ENCODE results near the gene MORC1.

Gene MORC1

DNA sequence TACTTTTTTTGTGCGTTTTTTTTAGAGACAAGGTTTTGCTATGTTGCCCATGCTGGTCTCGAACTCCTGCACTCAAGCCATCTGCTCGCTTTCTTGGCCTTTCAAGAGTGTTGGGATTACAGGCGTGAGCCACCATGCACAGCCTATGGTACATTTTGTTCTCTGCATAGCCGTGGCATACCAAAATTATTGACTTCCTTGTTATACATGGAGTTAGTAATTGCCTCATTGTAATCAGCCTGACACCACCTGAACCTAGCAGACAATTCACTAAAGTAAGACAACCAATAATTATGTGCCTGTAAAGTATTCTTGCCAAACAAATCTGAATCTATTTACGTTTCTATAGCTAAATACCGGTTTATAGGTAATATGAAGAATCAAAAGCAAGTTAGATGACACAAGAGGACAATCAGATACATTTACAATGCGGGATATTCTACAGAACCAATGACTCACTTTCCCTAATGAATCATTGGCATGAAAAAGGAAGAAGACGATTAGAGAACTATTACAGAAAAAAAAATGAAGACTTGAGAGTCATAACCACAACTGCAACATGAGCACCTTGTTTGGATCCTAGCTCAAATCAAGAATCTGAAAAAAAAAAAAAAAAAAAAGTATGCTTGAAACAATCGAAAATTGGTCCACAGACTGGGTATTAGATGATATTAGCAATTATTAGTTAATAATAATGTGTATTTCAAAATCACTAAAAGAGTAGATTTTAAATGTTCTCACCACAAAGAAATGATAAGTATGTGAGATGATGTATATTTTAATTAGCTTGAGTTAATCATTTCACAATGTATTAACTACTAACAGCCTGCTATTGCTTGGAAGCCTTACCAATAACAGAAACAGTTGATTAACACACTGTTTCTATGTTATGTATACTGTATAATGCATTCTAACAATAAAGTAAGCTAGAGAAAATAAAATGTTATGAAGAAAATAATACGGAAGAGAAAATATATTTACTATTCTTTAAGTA, 171.3 kb downstream of the MORC1 start:
- DNase-seq (ENCODE audit: low read depth, low spot score): no peak

DNA sequence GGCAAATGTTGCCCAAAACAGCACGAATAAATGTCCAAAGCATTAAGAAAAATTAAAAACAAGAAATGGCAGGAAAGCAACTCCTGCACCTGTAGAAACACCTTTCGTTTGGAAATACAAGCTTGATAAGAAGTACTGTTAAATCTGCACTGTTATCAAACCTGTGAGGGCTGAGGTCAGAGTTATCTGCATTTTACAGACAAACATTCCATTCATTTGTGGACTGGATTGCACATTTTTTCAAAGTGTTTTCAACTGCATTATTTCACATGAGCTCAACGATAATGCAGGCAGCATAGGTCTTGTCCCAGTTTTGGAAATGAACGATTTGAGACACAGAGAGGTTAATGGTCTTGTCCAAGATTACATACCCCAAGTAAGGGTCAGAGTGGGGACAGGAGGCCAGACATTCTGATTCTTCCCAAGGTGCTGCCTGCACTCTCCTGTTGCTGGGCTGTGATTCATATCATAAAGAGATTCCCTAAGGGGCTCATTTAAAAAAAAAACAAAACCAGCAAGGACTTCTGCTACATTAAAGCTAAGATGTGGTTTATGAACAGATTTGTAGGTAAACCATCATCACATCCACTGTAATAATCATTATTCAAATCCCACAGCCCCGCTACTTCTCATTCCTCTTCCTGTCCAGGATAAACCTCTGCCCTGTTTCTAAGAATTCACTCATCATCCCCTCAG, 177.2 kb downstream of the MORC1 start:
- DNase-seq (ENCODE audit: low read depth, low spot score): no peak

DNA sequence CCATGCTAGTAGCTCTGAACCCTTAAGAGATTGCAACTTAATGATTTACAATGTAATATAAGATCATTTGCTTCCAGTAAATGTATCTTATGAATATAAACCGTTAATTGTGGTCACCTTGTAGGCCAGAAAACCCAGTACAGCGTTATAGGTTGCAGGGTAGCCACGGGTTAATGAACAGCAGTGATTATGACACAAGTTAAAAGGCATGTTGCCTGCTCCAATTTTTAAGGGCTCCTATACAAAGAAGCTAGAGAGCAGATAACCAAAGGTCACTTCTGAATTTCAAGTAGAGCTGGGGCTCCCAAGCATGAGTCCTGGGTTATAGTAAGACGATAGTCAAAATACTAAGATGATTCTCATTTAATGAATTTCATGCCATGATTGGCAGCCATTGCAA, 177.8 kb downstream of the MORC1 start:
- DNase-seq (ENCODE audit: low read depth, low spot score): no peak

DNA sequence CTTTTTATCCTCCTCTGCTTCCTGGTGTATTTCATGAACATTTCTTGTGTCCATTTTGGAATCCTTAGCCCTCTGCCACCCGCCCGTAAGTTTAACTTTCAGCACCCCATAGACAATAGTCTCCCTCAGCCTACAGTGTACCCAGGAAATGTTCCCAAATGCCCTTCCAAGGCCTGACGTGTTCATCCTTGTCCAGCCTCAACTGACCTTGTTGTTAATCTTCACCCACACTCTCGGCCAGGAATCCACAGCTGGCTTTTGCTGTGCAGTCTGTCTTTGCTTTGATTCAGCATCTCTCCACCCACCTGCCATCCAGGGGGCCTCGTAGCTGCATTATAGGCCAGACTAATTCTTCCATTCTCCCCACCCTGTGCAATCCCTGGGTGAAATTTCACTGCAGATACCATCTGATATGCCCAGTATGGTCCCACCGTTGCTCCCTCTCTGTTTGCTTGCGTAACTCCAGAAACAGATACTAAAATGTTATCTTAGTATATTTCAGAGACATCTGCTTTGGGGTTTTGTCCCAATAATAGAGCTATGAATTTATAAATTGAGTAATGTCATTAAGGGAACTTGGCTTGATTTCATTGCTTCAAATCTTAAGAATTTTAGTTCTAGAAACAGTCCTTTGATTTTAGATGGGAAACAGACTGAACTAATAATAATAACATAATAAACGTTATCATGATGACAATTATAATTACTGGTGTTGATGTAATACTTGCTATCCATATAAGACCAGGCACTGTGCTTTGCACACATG, 180.8 kb downstream of the MORC1 start:
- no peak for DNase-seq (ENCODE audit: low read depth, low spot score)

DNA sequence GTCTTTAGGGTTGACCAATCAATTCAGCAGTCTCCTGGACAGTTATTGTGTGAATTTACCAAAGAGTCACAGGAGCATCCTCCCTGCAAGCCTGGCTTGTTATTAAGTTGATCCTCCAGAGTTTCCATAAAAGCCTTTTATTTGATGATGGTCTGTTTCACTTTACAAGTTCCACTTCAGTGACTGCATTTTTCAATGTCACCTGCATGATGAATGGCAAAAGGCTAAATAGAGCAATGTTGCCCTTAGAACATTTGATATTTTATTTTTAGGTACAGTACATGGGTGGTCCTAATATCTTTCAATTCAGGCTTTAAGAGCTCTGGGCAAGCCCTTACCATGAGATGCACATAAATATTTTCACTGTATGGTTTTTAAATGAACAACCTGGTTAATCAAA, 186.9 kb downstream of the MORC1 start:
- no peak for DNase-seq (ENCODE audit: low read depth, low spot score)

DNA sequence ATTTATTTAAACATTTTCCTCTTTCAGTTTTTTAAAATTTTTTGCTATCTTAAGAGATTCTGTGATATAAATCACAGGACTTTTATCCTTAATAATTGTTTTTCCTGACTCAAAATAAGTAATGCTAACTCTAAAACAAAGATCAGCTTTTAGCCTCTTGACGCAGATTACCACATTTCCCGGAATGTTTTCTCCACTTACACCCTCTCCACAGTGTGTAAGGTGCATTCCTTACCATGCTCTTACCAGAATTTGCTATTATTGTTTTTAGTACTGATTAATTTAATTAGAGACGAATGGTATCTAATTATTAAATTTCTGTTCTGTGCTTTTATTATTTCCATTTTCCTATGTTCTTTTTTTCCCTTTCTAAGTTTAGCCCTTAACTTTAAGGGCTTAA, 199.1 kb downstream of the MORC1 start:
- DNase-seq (ENCODE audit: low read depth, low spot score): no peak

DNA sequence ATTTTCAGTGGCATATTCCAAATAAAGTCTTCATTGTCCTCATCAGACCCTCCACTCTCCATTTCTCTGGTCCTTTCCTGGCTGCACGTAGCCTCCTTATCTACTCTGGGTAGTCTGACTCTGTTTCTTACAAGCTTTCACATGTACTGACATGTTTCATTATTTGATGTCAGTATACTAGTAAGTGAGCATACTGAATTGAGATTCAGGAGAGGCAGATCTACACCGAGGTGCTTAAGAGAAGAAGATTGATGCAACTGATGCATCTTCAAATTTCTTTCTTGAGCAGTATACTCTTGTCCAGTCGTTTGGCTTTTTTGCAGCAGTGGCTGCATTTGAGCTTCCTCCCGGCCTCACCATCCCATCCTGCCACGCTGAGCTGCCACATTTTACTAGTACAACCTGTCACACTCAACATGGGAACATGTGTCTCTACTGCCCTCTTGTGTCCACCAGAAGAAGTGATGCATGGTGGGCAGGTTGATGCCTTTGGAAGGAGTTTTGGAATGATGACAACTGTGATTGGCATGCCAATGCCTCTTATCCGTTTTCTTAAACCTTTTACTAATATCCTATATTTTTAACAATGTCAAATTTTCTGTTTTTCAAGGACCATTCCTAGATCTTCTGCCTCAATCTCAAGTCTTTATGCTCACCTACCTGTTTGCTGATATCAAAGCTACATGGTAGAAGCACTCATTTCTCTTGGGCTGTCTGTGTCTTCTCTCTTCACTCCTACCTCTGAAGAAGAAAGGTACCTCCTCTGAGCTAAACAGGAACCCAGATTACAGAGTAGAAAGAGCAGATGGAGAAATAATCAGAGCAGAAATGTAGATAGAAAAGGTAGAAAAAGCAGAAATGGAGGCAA, 202.9 kb downstream of the MORC1 start:
- DNase-seq (ENCODE audit: low read depth, low spot score): peak; percentile 71

DNA sequence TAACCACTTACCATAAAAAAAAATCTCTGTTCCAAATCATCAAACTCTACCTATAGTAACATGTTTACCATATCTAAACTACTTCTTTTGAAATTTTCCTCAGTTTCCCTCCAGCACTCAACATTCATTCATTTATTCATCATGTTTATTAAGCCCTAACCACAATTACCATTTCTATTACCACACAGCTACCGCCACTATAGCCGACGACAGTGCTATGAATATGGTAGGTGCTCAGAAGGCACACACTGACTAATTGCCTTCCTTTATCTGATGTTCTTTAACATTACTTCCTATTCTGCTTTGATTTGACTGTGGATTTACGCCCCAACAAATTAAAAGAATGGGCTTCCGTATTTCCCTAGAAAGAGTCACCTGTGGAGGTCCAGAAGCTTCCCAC, 208.1 kb downstream of the MORC1 start:
- DNase-seq (ENCODE audit: low read depth, low spot score): no peak

All from ELF-1 (cell line).